GM18526 (cell line): ENCODE data around the gene CDCA5.
A peak's percentile ranks its signal among the peaks of the same experiment; 100 is the strongest.

ENCODE experiments used
- POLR2A ChIP-seq: IDR thresholded peaks from 3 replicates; pipeline ENCODE4 v1.6.1; 2011; ENCODE audit not compliant: insufficient read length; ENCODE audit errors: extremely low read depth

Gene CDCA5

GRCh38 chr11:65124480-65125196 lies 40.8 kb upstream of the CDCA5 start:
- no peak for TF ChIP-seq POLR2A

- TF ChIP-seq POLR2A: peak; percentile 90
Measured at GRCh38 chr11:65121865-65122696, 38.2 kb upstream of the CDCA5 start, which contains the start of the genes FAU and MRPL49. Gene FAU, minus strand, starts transcription at chr11:65122134. Its CDS starts 321 bp downstream, at chr11:65121813. Gene MRPL49, plus strand, starts transcription at chr11:65122321. Its CDS starts 26 bp downstream, at chr11:65122347.

- TF ChIP-seq POLR2A: no peak
Measured at GRCh38 chr11:65121447-65121864, 37.6 kb upstream of the CDCA5 start.

GRCh38 chr11:65120831-65121230 lies 37.0 kb upstream of the CDCA5 start:
- TF ChIP-seq POLR2A: no peak

GRCh38 chr11:65119670-65119995 lies 35.8 kb upstream of the CDCA5 start:
- TF ChIP-seq POLR2A: no peak

GRCh38 chr11:65118097-65118837 lies 34.4 kb upstream of the CDCA5 start:
- TF ChIP-seq POLR2A: no peak

- peak; percentile 75 for TF ChIP-seq POLR2A
Measured at GRCh38 chr11:65117206-65118096, 33.6 kb upstream of the CDCA5 start, which contains the start of gene ZNHIT2. Gene ZNHIT2, minus strand, starts transcription at chr11:65117701. Its CDS starts 48 bp downstream, at chr11:65117653.

GRCh38 chr11:65116370-65117205 lies 32.7 kb upstream of the CDCA5 start:
- TF ChIP-seq POLR2A: no peak

- no peak for TF ChIP-seq POLR2A
Measured at GRCh38 chr11:65115361-65116082, 31.7 kb upstream of the CDCA5 start.

- no peak for TF ChIP-seq POLR2A
Measured at GRCh38 chr11:65114538-65115171, 30.8 kb upstream of the CDCA5 start.

GRCh38 chr11:65113839-65114238 lies 30.0 kb upstream of the CDCA5 start:
- TF ChIP-seq POLR2A: no peak

GRCh38 chr11:65113361-65113756 lies 29.5 kb upstream of the CDCA5 start:
- no peak for TF ChIP-seq POLR2A
